GM18909 (cell line): ENCODE results near the gene ADRA2A.

Source experiments
- ATAC-seq: cut with Tn5 transposase; IDR thresholded peaks from one replicate; pipeline ENCODE4 v1.9.1; 2021; ENCODE audit warnings: mild to moderate bottlenecking; ENCODE audit not compliant: unreplicated experiment, poor library complexity

Gene ADRA2A

GRCh38 chr10:111082102-111082975 lies 5.5 kb downstream of the ADRA2A start:
- no peak for ATAC-seq

GRCh38 chr10:111083222-111084095 lies 6.6 kb downstream of the ADRA2A start:
- no peak for ATAC-seq

- no peak for ATAC-seq
Measured at GRCh38 chr10:111084366-111085255, 7.8 kb downstream of the ADRA2A start.

GRCh38 chr10:111085690-111086353 lies 9.0 kb downstream of the ADRA2A start:
- ATAC-seq: no peak

- no peak for ATAC-seq
Measured at GRCh38 chr10:111086574-111086973, 9.7 kb downstream of the ADRA2A start.

GRCh38 chr10:111087331-111087756 lies 10.5 kb downstream of the ADRA2A start:
- ATAC-seq: no peak

GRCh38 chr10:111087968-111088505 lies 11.2 kb downstream of the ADRA2A start:
- no peak for ATAC-seq

GRCh38 chr10:111089293-111089692 lies 12.5 kb downstream of the ADRA2A start:
- no peak for ATAC-seq

- no peak for ATAC-seq
Measured at GRCh38 chr10:111091833-111092232, 15.0 kb downstream of the ADRA2A start.

GRCh38 chr10:111093741-111094380 lies 17.0 kb downstream of the ADRA2A start:
- no peak for ATAC-seq

- no peak for ATAC-seq
Measured at GRCh38 chr10:111098679-111099437, 22.0 kb downstream of the ADRA2A start.

- ATAC-seq: no peak
Measured at GRCh38 chr10:111100198-111100597, 23.4 kb downstream of the ADRA2A start.

GRCh38 chr10:111101796-111102195 lies 25.0 kb downstream of the ADRA2A start:
- ATAC-seq: no peak

GRCh38 chr10:111102359-111102837 lies 25.6 kb downstream of the ADRA2A start:
- no peak for ATAC-seq

- no peak for ATAC-seq
Measured at GRCh38 chr10:111103196-111103840, 26.5 kb downstream of the ADRA2A start.

- ATAC-seq: no peak
Measured at GRCh38 chr10:111104811-111105210, 28.0 kb downstream of the ADRA2A start.

GRCh38 chr10:111106081-111106480 lies 29.3 kb downstream of the ADRA2A start:
- no peak for ATAC-seq

- ATAC-seq: no peak
Measured at GRCh38 chr10:111107023-111107422, 30.2 kb downstream of the ADRA2A start.
